Transverse colon (tissue), 3 donors: ENCODE results near the gene TXNRD1.

Experiments used
- POLR2A ChIP-seq: fragments of 450-650 bp; IDR thresholded peaks from one replicate; pipeline ENCODE4 v1.6.1; 2016; ENCODE audit warnings: antibody characterized with exemption, mild to moderate bottlenecking, moderate library complexity
- TF ChIP-seq, protein P1 (sequence below), 5 experiments: fragments of 200-600 bp in 3 of 5; fragments of 450-650 bp in 2 of 5; sonication (generic) in 3 of 5; IDR thresholded peaks; 1 replicate in 2 of 5; 2 replicates in 3 of 5; pipeline ENCODE4 v1.5.1; 2016 to 2017; ENCODE audit warnings: antibody characterized with exemption in 5 of 5, inconsistent platforms in 3 of 5, mild to moderate bottlenecking in 2 of 5, moderate library complexity in 1 of 5

DNA sequence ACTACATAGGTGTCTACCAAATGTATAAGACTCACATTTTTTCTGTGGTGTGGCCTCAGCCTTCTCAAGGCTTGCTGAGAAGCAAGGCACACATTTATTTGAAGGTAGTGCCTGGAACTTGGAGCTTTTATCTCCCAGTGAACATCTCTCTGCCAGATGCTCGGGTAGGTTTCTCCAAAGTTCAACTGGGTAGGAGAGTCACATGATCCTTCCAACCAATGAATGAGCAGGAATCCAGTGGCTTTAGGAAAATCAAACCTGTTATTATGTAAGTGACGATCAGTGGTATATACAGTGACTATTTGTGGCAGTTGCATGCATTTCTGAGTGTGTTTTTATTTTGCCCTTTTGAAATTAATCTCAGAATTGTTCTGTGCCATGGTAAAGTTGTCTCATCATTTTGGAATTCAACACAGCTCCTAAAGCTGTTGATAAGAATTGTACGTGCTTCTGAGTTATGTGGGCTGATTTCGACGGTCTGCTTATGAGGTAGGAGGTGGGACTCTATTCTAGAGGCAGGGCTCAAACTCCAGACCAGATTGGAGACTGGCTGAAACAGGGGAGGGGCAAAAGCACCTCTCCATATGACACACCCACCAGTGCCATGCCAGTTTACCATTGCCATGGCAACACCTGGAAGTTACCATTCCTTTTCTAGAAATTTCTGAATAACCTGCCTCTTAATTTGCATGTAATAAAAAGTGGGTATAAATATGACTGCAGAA lies 145.6 kb downstream of the TXNRD1 start:
- TF ChIP-seq, protein P1, sequence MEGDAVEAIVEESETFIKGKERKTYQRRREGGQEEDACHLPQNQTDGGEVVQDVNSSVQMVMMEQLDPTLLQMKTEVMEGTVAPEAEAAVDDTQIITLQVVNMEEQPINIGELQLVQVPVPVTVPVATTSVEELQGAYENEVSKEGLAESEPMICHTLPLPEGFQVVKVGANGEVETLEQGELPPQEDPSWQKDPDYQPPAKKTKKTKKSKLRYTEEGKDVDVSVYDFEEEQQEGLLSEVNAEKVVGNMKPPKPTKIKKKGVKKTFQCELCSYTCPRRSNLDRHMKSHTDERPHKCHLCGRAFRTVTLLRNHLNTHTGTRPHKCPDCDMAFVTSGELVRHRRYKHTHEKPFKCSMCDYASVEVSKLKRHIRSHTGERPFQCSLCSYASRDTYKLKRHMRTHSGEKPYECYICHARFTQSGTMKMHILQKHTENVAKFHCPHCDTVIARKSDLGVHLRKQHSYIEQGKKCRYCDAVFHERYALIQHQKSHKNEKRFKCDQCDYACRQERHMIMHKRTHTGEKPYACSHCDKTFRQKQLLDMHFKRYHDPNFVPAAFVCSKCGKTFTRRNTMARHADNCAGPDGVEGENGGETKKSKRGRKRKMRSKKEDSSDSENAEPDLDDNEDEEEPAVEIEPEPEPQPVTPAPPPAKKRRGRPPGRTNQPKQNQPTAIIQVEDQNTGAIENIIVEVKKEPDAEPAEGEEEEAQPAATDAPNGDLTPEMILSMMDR (IDR thresholded peaks at IDR 0.05), result no peak
- no peak for TF ChIP-seq POLR2A
